HT1080 (cell line): ENCODE measurements around the gene ZNF541. TPM values are rescaled to one million over a fixed set of nuclear protein-coding genes. Genes with fewer than 3 reads are reported as not detected.

Source experiments
- DNase-seq: peaks from one replicate; pipeline ENCODE4 v3.0.0-alpha.2; 2015; ENCODE audit warnings: low read depth
- small RNA-seq: library from RNA; depleted of rRNA; stranded (forward); fragments of <200 nt; gene quantifications from one replicate; pipeline ENCODE3, GENCODE V24; 2014
- total RNA-seq: library from RNA; depleted of rRNA; stranded (reverse); fragments of >200 nt; shearing (Covaris generic); gene quantifications from 2 replicates; pipeline ENCODE4 v1.2.3, GENCODE V29; 2014; rRNA removed

Gene ZNF541
- total RNA-seq, 1 experiment from 2014 or later = not detected

- DNase-seq = no peak
These were observed 27.6 kb downstream of the ZNF541 start for GRCh38 chr19:47545061-47545948.

- no peak for DNase-seq
These were observed 28.5 kb downstream of the ZNF541 start for GRCh38 chr19:47544476-47544875.

DNA sequence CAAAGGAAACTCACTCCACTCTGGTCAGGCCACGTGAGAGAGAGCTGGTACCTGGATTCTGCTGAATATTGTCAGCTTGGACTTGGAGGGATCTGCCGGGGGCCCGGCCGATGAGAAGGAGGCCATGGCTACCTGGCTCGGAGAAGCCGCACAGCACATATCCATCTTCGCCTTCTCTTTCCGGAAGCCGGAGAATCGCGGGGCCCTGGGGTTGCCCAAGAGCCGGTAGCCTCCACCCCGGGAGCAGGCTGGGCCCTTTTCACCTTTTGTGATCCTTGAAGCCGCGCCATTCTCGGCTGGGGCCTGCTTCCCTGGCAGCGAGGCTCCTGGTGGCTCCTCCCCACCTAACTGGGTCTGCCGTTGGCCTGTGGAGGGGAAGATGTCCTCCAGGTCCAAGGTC lies 28.9 kb downstream of the ZNF541 start:
- no peak for DNase-seq

DNA sequence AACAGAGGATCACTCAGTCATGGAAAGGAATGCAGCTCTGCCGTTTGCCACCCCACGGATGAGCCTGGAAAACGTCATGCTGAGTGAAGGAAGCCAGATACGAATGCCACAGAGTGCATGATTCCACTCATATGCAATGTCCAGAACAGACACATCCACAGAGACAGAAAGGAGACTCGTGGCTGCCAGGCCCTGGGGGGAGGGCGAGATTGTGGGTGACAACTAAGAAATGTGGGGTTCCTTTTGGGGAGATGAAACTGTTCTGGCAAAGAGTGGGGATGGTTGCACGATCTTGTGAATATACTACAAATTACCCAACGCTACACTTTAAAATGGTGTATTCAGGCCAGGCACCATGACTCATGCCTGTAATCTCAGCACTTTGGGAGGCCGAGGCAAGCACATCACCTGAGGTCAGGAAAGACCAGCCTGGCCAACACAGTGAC lies 30.9 kb downstream of the ZNF541 start:
- no peak for DNase-seq

DNA sequence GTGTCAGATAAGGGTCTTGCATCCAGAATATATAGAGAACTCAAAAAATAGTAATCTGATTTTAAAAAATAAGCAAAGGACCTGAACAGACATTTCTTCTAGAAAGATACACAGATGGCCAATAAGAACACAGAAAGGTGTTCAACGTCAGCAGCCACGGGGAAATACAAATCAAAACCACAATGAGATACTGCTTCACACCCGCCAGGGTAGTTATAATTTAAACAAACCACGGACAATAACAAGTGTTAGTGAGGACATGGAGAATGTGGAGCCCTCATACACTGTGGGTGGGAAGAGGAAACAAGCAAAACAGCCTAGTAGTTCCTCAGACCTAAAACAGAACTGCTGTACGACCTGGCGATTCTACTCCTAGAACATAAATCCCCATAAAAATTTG lies 31.4 kb downstream of the ZNF541 start:
- no peak for DNase-seq

GRCh38 chr19:47540748-47541147 lies 32.2 kb downstream of the ZNF541 start:
- DNase-seq = peak; percentile 20

GRCh38 chr19:47539747-47540311 lies 33.1 kb downstream of the ZNF541 start:
- DNase-seq = no peak

DNA sequence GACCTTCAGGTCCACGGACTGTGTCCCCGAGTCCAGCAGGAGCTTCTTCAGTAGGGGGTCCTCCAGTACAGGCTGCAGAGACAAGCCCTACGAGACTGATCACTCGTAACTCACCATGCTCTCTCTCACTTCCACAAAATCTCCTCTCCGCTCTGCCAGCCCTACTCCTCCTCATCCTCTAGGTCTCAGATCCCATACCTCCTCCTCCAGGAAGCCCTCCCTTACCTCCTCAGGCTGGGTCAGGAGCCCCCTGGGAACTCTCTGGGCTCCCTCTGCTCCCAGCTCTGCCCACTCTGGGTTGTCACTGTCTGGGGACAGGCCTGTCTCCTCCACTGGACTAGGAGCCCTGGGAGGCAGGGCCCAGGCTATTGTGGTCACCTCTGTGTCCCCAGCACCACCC lies 34.1 kb downstream of the ZNF541 start:
- no peak for DNase-seq

DNA sequence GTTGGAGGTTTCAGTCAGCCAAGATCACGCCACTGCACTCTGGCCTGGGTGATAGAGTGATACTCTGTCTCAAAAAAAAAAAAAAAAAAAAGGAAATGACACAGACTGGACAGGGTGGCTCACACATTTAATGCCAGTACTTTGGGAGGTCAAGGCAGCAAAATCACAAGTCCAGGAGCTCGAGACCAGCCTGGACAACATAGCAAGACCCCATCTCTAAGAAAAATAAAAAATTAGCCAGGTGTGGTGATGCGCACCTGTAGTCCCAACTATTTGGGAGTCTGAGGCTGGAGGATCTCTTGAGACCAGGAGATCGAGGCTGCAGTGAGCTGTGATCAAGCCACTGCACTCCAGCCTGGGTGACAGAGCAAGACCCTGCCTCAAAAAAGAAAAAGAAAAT lies 35.5 kb downstream of the ZNF541 start:
- DNase-seq = no peak

DNA sequence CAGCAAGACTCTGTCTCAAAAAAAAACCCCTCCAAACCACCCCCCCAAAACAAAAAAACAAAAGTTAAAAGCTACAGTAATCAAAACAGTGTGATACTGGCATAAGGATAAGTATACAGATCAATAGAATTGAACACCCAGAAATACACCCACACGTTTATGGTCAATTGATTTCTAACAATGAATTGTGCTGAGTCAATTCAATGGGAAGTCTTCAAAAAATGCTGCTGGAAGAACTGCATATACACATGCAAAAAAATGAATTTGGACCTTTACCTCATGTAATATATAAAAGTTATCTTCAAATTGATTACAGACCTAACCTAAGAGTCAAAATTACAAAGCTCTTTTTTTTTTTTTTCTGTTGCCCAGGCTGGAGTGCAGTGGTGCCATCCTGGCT lies 38.3 kb downstream of the ZNF541 start:
- DNase-seq = no peak

DNA sequence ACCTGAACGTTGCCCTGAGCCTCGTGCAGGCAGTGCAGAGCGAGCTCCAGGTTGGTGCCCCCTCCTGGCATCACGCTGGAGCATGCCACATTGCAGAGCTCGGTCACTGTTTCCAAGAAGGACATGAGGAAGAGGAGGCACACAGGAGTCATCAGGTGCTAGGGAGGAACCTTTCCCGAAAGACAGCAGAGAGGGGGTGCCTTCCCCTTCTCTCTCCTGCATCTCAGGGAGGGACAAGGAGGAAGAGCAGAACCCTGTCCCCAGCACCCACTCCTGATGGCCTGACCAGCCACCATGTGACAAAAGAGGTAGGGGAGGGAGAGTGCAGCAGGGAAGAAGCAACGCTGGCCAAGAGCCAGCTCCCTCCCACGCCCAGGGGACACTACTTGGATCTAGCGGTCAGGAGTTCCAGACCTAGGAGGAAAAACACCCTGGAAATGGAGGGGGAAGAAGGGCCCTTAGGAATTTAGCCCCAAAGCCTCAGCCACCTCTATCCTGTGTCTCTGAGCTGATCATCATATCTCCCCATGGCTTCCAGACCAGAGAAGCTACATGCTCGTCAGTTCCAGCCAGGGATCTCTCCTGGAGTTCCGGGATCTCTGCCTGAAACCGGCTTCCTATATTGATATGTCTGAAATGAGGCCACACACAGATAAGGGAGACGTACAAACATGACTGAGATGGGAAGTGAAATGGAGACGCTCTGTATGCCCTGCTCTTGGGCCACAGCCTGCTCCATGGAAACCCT lies 41.1 kb downstream of the ZNF541 start:
- no peak for DNase-seq

DNA sequence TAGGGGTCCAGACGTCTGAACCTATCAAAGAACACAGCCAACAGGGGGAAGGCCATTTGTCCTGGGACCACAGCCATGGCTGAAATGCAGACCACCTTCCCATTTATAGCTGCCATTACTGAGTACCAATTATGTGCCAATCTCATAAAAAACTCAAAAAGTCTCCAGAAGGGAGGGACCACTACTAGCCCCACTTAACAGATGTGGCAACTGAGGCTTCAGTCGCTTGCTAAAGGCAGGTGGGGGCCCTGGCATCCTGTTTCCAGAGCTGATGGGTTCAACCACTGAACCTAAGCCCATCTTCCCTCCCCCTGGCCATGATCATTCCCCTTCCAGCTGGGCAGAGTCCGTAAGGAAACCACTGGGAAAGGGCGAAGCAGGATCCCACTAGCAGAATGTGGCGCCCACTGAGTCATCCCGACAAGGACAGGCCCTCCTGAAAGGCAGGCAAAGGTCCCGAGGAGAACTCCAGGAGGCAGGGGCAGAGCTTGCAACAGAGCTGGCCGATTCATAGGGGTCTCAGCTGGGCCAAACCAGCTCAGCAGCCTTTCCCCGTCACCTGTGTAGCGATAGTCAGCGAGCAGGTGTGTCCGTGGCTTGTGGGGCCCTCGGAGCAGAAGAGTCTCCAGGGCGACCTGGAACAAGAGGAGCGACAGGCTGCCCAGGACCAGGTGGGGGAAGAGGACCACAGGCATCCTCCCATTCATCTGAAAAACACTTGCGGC lies 43.8 kb downstream of the ZNF541 start:
- DNase-seq = no peak

GRCh38 chr19:47526798-47527197 lies 46.1 kb downstream of the ZNF541 start:
- no peak for DNase-seq

- DNase-seq = no peak
These were observed 49.5 kb downstream of the ZNF541 start for GRCh38 chr19:47523473-47523872.

Small RNA genes within 50 kb of the gene (small RNA-seq; reads per million reads assigned to genes)
- not detected for gene RN7SL322P

Other genes with a start within 250 kb of the ZNF541 start
- 0.30 TPM in 1 of 2 replicates, not detected in the other for gene C5AR2, start 241.0 kb downstream of the ZNF541 start, total RNA-seq
- gene DHX34, start 223.8 kb downstream of the ZNF541 start, total RNA-seq = 25.9 and 26.8 TPM in 2 replicates
- gene MEIS3, start 153.6 kb downstream of the ZNF541 start, total RNA-seq = 3.2 and 6.3 TPM in 2 replicates
- gene SLC8A2, start 101.3 kb downstream of the ZNF541 start, total RNA-seq = not detected in 2 replicates
- gene KPTN, start 88.9 kb downstream of the ZNF541 start, total RNA-seq = 8.3 and 20.9 TPM in 2 replicates
- 74.4 and 89.0 TPM in 2 replicates for gene NAPA, start 58.1 kb downstream of the ZNF541 start, total RNA-seq
- 0.68 and 2.3 TPM in 2 replicates for gene BICRA, start 36.0 kb upstream of the ZNF541 start, total RNA-seq
- gene EHD2, start 140.3 kb upstream of the ZNF541 start, total RNA-seq = 28.4 and 36.2 TPM in 2 replicates
- gene NOP53, start 172.4 kb upstream of the ZNF541 start, total RNA-seq = 87.2 and 111 TPM in 2 replicates
- 124 and 165 TPM in 2 replicates for gene SELENOW, start 205.6 kb upstream of the ZNF541 start, total RNA-seq
- not detected in 2 replicates for gene TPRX1, start 231.4 kb upstream of the ZNF541 start, total RNA-seq
- gene CRX, start 248.8 kb upstream of the ZNF541 start, total RNA-seq = not detected in 2 replicates